Endometrial microvascular endothelial cells (primary cell): Measurements from ENCODE around the gene CCDC85C. TPM values are rescaled to one million over a fixed set of nuclear protein-coding genes. Genes with fewer than 3 reads are reported as not detected.

Source experiments
- in situ Hi-C: cut with HindIII; loops from 2 replicates; pipeline ENCODE4 v1.10.0; 2017; ENCODE audit warnings: low sequenced_read_pairs, low pct_unique_long_range_greater_than_20kb; ENCODE audit errors: inconsistent ontology term
- total RNA-seq: library from RNA; depleted of rRNA; stranded (reverse); fragments of >200 nt; gene quantifications from one replicate; pipeline ENCODE4 v1.2.3, GENCODE V29; 2015; ENCODE audit errors: inconsistent ontology term

CCDC85C gene
- total RNA-seq, 1 donor from 2014 or later: 21.9 TPM

DNA sequence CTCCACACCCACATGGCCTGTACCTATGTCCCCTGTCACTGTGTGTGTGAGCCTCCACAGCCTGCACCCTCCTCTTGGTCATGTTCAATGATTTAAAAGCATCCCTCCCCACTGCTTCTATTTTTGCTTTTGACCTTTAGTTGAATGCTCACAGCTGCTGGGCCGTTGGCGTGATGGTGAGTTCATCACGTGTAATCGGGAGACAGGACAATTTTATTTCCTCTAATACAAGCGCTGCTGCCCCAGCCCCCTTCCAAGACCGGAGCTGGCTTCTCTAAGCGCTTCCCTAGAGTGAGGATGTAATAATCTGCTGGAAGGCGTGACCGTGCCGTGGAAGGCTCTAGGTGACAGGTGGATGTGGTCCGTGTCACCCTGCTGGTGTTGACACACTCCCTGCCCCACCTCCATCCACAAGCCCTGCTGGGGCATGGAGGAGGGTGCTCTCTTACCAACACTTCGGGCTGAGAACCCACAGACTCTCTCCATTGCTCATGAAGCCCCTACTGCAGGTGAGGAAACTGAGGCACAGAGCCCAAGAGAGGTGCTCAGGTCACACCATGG is 25.4 kb downstream of the CCDC85C start:
- in situ Hi-C loops: no loop called here

- in situ Hi-C loops: no loop called here
Observed at GRCh38 chr14:99576761-99577705, 27.0 kb downstream of the CCDC85C start.

GRCh38 chr14:99576304-99576703 is 27.7 kb downstream of the CCDC85C start:
- in situ Hi-C loops: no loop called here

DNA sequence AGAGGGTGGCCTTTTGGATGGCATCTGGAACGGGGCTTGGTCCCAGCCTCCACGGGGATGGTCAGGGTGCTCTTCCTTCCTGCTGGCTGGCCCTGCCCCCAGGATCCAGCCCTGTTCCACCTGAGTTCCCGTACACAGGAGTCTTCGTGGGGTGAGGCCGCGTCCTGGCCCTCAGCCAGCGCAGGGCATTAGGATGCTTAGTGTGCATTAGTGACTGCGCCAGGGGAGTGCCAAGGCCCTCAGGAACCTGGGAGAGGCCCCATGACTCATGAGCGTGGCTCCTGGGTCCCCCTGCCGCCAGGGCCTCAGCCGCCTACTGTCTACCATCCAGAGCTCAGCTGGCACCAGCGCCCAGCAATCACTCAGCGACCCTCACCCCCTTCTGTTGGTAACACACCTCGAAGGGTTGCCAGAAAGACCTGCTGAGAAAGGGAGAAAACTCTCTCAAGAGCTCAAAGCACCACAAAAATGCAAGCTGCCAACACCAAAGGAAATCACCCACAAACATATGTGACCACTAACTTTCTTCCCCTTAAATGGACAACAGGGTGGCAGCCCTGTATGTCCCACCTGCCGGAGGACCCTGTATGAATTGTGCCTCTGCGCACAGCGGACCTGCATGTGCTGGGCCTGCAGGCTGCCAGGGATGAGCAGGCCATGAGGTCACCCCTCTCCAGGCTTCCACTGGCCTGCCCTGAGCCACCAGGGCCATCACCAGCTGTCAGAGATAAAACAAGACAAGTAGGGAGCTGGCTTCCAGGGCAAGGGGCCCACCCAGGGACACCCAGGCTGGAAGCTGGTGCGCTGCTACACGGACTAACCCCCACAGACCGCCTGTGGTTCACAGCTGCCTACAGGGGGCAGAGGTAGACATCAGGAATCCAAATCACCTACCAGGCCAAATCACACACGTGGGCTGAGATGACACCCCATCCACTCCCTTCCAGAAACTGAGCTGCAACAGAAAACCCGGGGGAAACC is 28.7 kb downstream of the CCDC85C start:
- in situ Hi-C loops: no loop called here

DNA sequence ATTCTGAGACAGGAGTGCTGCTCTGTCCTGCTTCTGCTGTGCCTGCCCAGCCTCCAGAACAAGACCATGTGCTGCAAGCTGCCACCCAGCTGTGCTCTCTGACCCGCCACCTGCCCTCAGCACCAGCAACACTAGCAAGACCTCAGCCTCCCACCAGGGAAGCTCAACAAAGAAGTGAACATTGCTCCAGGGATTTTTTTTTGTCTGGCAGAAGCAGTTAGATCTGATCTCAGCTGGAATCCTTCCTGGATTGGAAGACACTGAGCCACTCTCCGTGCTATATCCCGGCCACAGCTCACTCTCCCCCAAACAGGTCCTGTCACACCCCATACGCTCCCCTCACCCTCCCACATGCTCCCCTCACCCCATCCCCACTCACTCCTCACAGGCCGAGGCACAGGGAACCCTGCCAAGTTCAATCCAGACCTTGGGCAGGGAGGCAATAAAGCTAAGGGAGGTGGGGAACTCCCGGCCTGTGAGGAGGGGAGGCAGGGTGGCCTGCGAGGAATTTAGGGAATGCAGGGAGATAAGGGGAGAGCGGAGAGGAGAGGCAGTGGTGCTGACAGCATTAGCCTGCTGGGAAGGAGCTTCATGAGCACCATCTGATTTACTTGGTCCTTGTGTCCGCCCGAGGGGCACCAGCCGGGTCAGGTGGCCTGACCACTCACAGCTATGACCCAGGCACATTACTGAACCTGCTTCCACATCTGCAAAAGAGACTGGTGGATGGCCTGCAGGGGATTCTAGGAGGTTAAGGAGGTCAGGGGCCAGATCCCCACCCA is 29.7 kb downstream of the CCDC85C start:
- in situ Hi-C loops: no loop called here

DNA sequence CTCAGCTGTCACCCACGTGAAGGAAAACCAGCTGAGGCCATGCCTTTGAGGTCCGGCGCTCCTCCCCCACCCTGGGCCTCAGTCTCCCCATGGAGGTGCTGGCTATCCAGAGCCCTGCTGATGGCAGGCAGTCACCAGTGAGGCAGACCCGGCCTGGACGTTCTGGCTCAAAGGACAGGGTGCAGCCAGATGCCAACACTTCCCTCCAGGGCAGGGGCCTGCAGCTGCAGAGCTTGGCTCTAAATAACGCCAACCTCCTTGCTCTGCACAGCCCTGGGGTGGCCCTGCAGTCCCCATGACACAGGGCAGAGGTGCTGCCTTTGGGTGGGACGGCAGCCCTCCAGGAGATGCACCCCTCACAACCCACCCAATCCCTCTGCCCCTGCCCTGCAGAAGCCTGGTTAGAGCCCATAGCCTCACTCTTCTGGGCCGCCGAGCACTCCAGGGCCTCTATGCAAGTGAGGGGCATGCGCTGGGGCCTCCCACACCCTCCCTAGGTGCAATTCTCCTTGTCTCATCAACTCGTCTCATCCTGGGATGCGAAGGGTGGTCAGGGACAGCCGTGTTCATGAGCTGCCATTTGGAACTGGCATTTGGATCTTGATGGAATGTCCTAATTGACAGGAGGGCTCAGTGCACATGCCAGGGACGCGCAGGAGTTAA is 30.4 kb downstream of the CCDC85C start:
- in situ Hi-C loops: no loop called here

DNA sequence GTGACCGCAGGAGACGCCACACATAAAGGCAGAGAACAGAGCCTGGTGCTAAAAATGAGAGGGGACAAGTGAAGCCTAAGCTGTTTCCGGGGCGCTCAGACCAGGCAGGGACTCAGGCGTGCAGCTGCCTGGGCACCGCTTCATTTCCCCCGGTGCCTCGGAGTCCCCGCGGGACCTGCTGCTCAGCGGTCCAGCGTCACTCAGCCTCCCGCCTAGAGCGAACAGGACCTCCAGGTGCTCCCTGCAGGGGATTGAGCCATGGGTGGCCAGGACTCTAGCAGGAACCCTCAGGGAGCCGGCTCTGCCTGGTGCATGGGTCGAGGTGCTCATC is 31.0 kb downstream of the CCDC85C start:
- in situ Hi-C loops: no loop called here

- in situ Hi-C loops: no loop called here
Observed at GRCh38 chr14:99572173-99572999, 31.6 kb downstream of the CCDC85C start.

DNA sequence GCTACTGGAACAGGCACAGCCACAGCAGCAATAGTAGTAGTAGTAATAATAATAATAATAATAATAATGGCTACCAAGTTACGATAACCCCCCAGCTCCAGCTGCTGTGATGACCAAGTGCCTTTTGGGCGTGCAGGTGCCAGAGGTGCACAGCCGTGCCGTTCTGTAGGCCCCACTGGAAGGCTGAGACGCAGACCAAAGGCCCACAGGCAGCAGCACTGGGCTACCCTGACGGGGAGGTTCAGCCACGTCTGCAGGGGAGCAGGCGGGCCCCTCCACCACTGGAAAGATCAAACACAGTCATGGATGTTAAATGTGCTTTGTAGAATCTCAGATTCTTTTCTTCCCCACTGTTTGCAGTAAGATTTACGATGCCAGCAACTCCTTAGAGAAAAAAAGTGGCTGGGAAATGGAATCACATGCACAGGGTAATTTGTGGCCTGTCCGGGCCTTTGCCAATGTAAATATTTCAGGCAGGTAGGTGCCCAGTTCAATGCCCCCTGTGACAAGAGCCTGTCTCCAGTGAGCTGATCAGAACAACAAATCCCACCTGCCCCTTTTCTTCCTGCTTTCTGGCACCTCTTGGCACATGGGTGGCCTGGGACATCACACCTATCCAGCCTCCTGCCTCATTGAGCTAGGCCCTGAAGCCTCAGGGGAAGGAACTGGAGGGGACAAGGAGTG is 32.6 kb downstream of the CCDC85C start:
- in situ Hi-C loops: no loop called here

GRCh38 chr14:99570544-99571302 is 33.3 kb downstream of the CCDC85C start:
- in situ Hi-C loops: no loop called here

- in situ Hi-C loops: no loop called here
Observed at GRCh38 chr14:99569725-99570543, 34.1 kb downstream of the CCDC85C start.

- in situ Hi-C loops: no loop called here
Observed at GRCh38 chr14:99568567-99569560, 35.1 kb downstream of the CCDC85C start.

GRCh38 chr14:99566390-99567354 is 37.3 kb downstream of the CCDC85C start:
- in situ Hi-C loops: no loop called here
